ENCODE results near the gene NACC1. TPM values are rescaled to one million over a fixed set of nuclear protein-coding genes. Genes with fewer than 3 reads are reported as not detected.

The NACC1 gene
- total RNA-seq, 1 donor from 2014 or later, result 35.2 TPM

DNA sequence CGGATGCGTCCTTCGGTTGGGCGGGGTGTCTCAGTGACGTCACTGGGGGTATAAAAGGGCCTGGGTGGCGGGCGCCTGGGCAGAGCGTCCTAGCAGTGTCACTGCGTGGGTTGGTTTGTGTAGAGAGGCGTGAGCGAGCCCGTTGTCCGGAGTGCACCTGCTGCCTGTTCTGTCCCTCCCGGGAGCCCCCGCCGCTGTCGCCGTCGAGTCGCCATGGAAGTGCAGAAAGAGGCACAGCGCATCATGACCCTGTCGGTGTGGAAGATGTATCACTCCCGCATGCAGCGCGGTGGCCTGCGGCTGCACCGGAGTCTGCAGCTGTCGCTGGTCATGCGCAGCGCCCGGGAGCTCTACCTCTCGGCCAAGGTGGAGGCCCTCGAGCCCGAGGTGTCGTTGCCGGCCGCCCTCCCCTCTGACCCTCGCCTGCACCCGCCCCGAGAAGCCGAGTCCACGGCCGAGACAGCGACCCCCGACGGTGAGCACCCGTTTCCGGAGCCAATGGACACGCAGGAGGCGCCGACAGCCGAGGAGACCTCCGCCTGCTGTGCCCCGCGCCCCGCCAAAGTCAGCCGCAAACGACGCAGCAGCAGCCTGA is 35.0 kb downstream of the NACC1 start:
- Histone ChIP-seq H3K36me3 (no peaks in the 10 kb centered on the region), H3K27me3 (ENCODE audit: low read depth) (no peaks in the 10 kb centered on the region), H3K4me3 (peak overlapping the region; percentile 97), H3K4me1 (peaks cover 35% of the 10 kb centered on the region), H3K9me3 (no peaks in the 10 kb centered on the region), H3K27ac (peak overlapping the region; percentile 100)
- TF ChIP-seq, protein P1, sequence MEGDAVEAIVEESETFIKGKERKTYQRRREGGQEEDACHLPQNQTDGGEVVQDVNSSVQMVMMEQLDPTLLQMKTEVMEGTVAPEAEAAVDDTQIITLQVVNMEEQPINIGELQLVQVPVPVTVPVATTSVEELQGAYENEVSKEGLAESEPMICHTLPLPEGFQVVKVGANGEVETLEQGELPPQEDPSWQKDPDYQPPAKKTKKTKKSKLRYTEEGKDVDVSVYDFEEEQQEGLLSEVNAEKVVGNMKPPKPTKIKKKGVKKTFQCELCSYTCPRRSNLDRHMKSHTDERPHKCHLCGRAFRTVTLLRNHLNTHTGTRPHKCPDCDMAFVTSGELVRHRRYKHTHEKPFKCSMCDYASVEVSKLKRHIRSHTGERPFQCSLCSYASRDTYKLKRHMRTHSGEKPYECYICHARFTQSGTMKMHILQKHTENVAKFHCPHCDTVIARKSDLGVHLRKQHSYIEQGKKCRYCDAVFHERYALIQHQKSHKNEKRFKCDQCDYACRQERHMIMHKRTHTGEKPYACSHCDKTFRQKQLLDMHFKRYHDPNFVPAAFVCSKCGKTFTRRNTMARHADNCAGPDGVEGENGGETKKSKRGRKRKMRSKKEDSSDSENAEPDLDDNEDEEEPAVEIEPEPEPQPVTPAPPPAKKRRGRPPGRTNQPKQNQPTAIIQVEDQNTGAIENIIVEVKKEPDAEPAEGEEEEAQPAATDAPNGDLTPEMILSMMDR (IDR thresholded peaks at IDR 0.05), result no peak
- intact Hi-C loops (cut with DNase I), result no loop called here
- peak; percentile 57 to 68 for ATAC-seq
- peak; percentile 96 for DNase-seq

DNA sequence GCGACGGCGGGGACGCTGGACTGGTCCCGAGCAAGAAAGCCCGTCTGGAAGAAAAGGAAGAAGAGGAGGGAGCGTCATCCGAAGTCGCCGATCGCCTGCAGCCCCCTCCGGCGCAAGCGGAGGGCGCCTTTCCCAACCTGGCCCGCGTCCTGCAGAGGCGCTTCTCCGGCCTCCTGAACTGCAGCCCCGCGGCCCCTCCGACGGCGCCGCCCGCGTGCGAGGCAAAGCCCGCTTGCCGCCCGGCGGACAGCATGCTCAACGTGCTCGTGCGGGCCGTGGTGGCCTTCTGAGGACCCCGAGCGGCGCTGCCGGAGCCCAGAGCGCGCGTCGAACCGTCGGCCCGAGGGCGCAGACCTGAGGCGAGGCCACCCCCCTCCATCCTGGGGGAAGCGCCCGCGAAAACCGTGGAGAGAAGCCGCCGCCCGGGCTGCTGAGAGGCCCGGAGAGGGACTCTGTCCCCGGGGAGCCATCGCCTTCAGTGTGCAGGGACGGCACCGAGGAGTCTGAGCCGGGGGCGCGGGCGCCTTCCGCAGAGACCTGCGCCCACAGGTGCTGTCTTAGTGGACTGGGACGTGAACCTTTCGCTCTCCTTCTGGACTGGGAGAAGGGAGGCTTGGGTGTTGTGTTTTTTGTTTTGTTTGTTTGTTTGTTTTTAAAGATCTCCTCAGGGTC is 35.6 kb downstream of the NACC1 start:
- Histone ChIP-seq H3K36me3 (no peaks in the 10 kb centered on the region), H3K4me3 (peak overlapping the region; percentile 97), H3K27me3 (ENCODE audit: low read depth) (no peaks in the 10 kb centered on the region), H3K4me1 (peaks cover 29% of the 10 kb centered on the region), H3K27ac (peak overlapping the region; percentile 100), H3K9me3 (no peaks in the 10 kb centered on the region)
- intact Hi-C loops (cut with DNase I), result no loop called here
- ATAC-seq (no peak), DNase-seq (no peak)
- TF ChIP-seq, protein P1 (IDR thresholded peaks at IDR 0.05), result no peak

DNA sequence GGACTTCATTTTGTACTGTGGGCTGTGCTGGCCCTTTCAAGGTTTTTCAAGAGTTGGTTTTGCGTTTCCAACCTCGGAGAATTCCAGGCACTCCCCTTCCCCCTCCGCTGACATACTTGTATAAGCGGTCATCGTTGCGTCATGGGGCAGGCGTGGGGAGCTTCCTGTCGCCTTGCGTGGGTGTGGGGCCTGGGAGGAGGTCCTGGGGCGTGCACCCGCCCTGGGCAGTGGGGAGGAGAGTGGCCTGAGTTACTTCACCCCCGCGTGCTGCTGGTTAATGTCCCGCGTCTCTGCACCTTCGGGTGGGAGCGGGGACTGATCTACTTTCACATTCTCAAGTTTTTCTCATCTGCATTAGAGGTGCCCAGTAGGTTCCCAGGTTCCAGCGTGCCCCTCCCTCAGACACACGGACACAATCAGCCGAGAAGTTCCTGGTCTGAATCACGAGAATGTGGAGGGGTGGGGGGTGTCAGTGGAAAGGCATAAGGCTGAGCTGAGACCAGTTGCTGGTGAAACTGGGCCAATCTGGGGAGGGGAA is 36.2 kb downstream of the NACC1 start:
- intact Hi-C loops (cut with DNase I), result no loop called here
- Histone ChIP-seq H3K36me3 (no peaks in the 10 kb centered on the region), H3K27me3 (ENCODE audit: low read depth) (no peaks in the 10 kb centered on the region), H3K4me1 (peaks cover 26% of the 10 kb centered on the region), H3K9me3 (no peaks in the 10 kb centered on the region), H3K27ac (peak overlapping the region; percentile 100), H3K4me3 (peak overlapping the region; percentile 97)
- TF ChIP-seq, protein P1 (IDR thresholded peaks at IDR 0.05), result no peak
- ATAC-seq, result peak; percentile 34 to 43
- DNase-seq, result peak; percentile 98

DNA sequence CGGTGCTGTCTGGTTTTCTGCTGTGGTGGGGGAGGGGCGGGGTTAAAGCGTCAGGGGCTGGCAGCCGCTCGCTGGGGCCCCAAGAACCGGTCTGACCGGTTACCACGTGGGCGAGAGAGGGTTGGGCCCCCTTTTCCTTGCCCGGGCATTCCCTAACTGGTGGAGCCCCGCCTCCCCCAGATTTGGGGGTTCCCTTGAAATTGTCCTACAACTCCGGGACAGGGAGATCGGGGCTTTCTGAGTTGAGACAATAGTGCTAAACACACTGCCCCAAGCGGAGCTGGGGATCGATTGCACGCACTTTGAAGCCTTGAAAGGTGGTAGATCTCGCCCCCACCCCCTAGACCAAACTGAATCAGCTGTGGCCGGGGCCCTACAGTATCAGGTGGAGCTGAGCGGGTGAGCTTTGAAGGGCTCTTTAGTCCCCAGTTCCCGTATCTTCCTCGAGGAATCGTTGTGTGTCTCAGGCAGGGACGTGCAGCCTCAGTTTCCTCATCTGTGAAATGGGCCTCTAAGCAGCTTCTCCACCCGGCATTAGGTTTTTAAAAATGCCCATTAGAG is 36.9 kb downstream of the NACC1 start:
- intact Hi-C loops (cut with DNase I), result no loop called here

More for the DNA sequence above, 36.9 kb downstream of the NACC1 start:
- peaks cover 26% of the 10 kb centered on the region for H3K4me1 ChIP-seq
- no peaks in the 10 kb centered on the region for H3K27me3 ChIP-seq (ENCODE audit: low read depth)
- H3K36me3 ChIP-seq, result no peaks in the 10 kb centered on the region
- peak; percentile 89 for DNase-seq
- H3K9me3 ChIP-seq, result no peaks in the 10 kb centered on the region
- peak; percentile 0 to 20 for ATAC-seq
- TF ChIP-seq, protein P1 (IDR thresholded peaks at IDR 0.05), result peak; percentile 21
- H3K4me3 ChIP-seq, result peak overlapping the region; percentile 97
- H3K27ac ChIP-seq, result peak overlapping the region; percentile 100

Data from lower lobe of right lung (tissue), 2 donors.